WTC11 (cell line): Measurements from ENCODE around the gene NDRG3. TPM values are rescaled to one million over a fixed set of nuclear protein-coding genes. Genes with fewer than 3 reads are reported as not detected.

ENCODE experiments used
- ARID4B ChIP-seq: sonication (generic); formaldehyde crosslinking; IDR thresholded peaks from 2 replicates; pipeline ENCODE4 v1.8.0; 2023; ENCODE audit warnings: missing genetic modification reagents, mild to moderate bottlenecking, borderline replicate concordance
- E2F4 ChIP-seq: sonication (generic); formaldehyde crosslinking; IDR thresholded peaks from 2 replicates; pipeline ENCODE4 v1.8.1; 2022; ENCODE audit warnings: low read depth, mild to moderate bottlenecking, moderate library complexity, missing genetic modification reagents, borderline replicate concordance
- ELF4 ChIP-seq: sonication (generic); formaldehyde crosslinking; IDR thresholded peaks from 2 replicates; pipeline ENCODE4 v1.8.1; 2022; ENCODE audit warnings: low read depth, mild to moderate bottlenecking, moderate library complexity, missing genetic modification reagents
- EMX1 ChIP-seq: fragments of 250-450 bp; sonication (Bioruptor Pico); IDR thresholded peaks from 2 replicates; pipeline ENCODE4 v1.8.0; 2021; ENCODE audit warnings: mild to moderate bottlenecking
- GRHL2 ChIP-seq: fragments of 250-450 bp; sonication (Bioruptor Pico); IDR thresholded peaks from 2 replicates; pipeline ENCODE4 v1.8.0; 2022; ENCODE audit warnings: mild to moderate bottlenecking, moderate library complexity; ENCODE audit not compliant: insufficient replicate concordance, severe bottlenecking
- IRF1 ChIP-seq: sonication (generic); formaldehyde crosslinking; IDR thresholded peaks from 2 replicates; pipeline ENCODE4 v1.8.0; 2023; ENCODE audit warnings: missing genetic modification reagents
- MXD4 ChIP-seq: fragments of 250-450 bp; sonication (Bioruptor Pico); IDR thresholded peaks from 2 replicates; pipeline ENCODE4 v1.8.0; 2021; ENCODE audit warnings: mild to moderate bottlenecking, moderate library complexity, borderline replicate concordance
- NFE2L1 ChIP-seq: sonication (generic); formaldehyde crosslinking; IDR thresholded peaks from 2 replicates; pipeline ENCODE4 v1.8.1; 2023; ENCODE audit warnings: missing genetic modification reagents
- NR1H2 ChIP-seq: sonication (generic); formaldehyde crosslinking; IDR thresholded peaks from 2 replicates; pipeline ENCODE4 v1.9.0; 2021; ENCODE audit warnings: mild to moderate bottlenecking, moderate library complexity, missing genetic modification reagents
- OVOL2 ChIP-seq: fragments of 250-450 bp; sonication (Bioruptor Pico); IDR thresholded peaks from 2 replicates; pipeline ENCODE4 v1.9.0; 2021; ENCODE audit warnings: mild to moderate bottlenecking, borderline replicate concordance
- RELA ChIP-seq: sonication (generic); formaldehyde crosslinking; IDR thresholded peaks from 2 replicates; pipeline ENCODE4 v1.8.1; 2022; ENCODE audit warnings: missing genetic modification reagents, mild to moderate bottlenecking, borderline replicate concordance
- TCF7 ChIP-seq: sonication (generic); formaldehyde crosslinking; IDR thresholded peaks from 2 replicates; pipeline ENCODE4 v1.8.0; 2022; ENCODE audit warnings: mild to moderate bottlenecking, low read depth, missing genetic modification reagents, moderate library complexity
- TP53 ChIP-seq: sonication (generic); formaldehyde crosslinking; IDR thresholded peaks from 2 replicates; pipeline ENCODE4 v1.8.1; 2023; ENCODE audit warnings: mild to moderate bottlenecking, missing genetic modification reagents
- USF1 ChIP-seq: sonication (generic); formaldehyde crosslinking; IDR thresholded peaks from 2 replicates; pipeline ENCODE4 v1.8.0; 2022; ENCODE audit warnings: mild to moderate bottlenecking, missing genetic modification reagents
- ZNF121 ChIP-seq: sonication (generic); formaldehyde crosslinking; IDR thresholded peaks from 2 replicates; pipeline ENCODE4 v1.8.0; 2023; ENCODE audit warnings: missing genetic modification reagents
- ZNF232 ChIP-seq: sonication (generic); formaldehyde crosslinking; IDR thresholded peaks from 2 replicates; pipeline ENCODE4 v1.8.0; 2022; ENCODE audit warnings: mild to moderate bottlenecking, missing genetic modification reagents
- ZNF263 ChIP-seq: sonication (generic); formaldehyde crosslinking; IDR thresholded peaks from 2 replicates; pipeline ENCODE4 v1.8.1; 2022; ENCODE audit warnings: low read depth, mild to moderate bottlenecking, moderate library complexity, missing genetic modification reagents
- ZNF317 ChIP-seq: sonication (generic); formaldehyde crosslinking; IDR thresholded peaks from 2 replicates; pipeline ENCODE4 v1.8.1; 2023; ENCODE audit warnings: low read depth, mild to moderate bottlenecking, moderate library complexity, missing genetic modification reagents, borderline replicate concordance
- total RNA-seq: library from RNA; stranded (reverse); gene quantifications from 3 replicates; pipeline ENCODE4 v1.2.3, GENCODE V29; 2021
- TF ChIP-seq, protein P1 (sequence below): sonication (generic); formaldehyde crosslinking; IDR thresholded peaks from 2 replicates; pipeline ENCODE4 v1.8.0; 2022; ENCODE audit warnings: mild to moderate bottlenecking, missing genetic modification reagents
- TF ChIP-seq, protein P2 (sequence below): sonication (generic); formaldehyde crosslinking; IDR thresholded peaks from 2 replicates; pipeline ENCODE4 v1.8.0; 2022; ENCODE audit warnings: missing genetic modification reagents
- TF ChIP-seq, protein P3 (sequence below): sonication (generic); formaldehyde crosslinking; IDR thresholded peaks from 2 replicates; pipeline ENCODE4 v1.8.1; 2023; ENCODE audit warnings: mild to moderate bottlenecking, missing genetic modification reagents, moderate library complexity
- TF ChIP-seq, protein P4 (sequence below): fragments of 250-450 bp; sonication (Bioruptor Pico); conservative IDR thresholded peaks from 2 replicates; pipeline ENCODE4 v1.9.0; 2021; ENCODE audit warnings: mild to moderate bottlenecking

NDRG3 gene
- total RNA-seq, 1 experiment from 2014 or later = 27.0 TPM

GRCh38 chr20:36773597-36774390 lies 27.9 kb upstream of the NDRG3 start, which contains the start of gene DSN1 (continued):
- TF ChIP-seq, protein P1, sequence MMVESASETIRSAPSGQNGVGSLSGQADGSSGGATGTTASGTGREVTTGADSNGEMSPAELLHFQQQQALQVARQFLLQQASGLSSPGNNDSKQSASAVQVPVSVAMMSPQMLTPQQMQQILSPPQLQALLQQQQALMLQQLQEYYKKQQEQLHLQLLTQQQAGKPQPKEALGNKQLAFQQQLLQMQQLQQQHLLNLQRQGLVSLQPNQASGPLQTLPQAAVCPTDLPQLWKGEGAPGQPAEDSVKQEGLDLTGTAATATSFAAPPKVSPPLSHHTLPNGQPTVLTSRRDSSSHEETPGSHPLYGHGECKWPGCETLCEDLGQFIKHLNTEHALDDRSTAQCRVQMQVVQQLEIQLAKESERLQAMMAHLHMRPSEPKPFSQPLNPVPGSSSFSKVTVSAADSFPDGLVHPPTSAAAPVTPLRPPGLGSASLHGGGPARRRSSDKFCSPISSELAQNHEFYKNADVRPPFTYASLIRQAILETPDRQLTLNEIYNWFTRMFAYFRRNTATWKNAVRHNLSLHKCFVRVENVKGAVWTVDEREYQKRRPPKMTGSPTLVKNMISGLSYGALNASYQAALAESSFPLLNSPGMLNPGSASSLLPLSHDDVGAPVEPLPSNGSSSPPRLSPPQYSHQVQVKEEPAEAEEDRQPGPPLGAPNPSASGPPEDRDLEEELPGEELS (CRISPR knock-in tag) = peak; percentile 49; the same call in 1 of the 2 replicates
- TF ChIP-seq ARID4B (CRISPR knock-in tag) = peak; percentile 4; the same call in 1 of the 2 replicates
- no peak for TF ChIP-seq ELF4 (CRISPR knock-in tag)
- TF ChIP-seq OVOL2 (CRISPR knock-in tag) = no peak
- TF ChIP-seq GRHL2 (CRISPR knock-in tag) = no peak
- no peak for TF ChIP-seq TCF7
- TF ChIP-seq TP53 (CRISPR knock-in tag) = no peak
- TF ChIP-seq, protein P2, sequence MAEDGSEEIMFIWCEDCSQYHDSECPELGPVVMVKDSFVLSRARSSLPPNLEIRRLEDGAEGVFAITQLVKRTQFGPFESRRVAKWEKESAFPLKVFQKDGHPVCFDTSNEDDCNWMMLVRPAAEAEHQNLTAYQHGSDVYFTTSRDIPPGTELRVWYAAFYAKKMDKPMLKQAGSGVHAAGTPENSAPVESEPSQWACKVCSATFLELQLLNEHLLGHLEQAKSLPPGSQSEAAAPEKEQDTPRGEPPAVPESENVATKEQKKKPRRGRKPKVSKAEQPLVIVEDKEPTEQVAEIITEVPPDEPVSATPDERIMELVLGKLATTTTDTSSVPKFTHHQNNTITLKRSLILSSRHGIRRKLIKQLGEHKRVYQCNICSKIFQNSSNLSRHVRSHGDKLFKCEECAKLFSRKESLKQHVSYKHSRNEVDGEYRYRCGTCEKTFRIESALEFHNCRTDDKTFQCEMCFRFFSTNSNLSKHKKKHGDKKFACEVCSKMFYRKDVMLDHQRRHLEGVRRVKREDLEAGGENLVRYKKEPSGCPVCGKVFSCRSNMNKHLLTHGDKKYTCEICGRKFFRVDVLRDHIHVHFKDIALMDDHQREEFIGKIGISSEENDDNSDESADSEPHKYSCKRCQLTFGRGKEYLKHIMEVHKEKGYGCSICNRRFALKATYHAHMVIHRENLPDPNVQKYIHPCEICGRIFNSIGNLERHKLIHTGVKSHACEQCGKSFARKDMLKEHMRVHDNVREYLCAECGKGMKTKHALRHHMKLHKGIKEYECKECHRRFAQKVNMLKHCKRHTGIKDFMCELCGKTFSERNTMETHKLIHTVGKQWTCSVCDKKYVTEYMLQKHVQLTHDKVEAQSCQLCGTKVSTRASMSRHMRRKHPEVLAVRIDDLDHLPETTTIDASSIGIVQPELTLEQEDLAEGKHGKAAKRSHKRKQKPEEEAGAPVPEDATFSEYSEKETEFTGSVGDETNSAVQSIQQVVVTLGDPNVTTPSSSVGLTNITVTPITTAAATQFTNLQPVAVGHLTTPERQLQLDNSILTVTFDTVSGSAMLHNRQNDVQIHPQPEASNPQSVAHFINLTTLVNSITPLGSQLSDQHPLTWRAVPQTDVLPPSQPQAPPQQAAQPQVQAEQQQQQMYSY = no peak
- peak; percentile 12; the same call in 1 of the 2 replicates for TF ChIP-seq IRF1 (CRISPR knock-in tag)
- TF ChIP-seq ZNF232 (CRISPR knock-in tag) = peak; percentile 82; the same call in 1 of the 2 replicates
- peak; percentile 89; the same call in 1 of the 2 replicates for TF ChIP-seq NFE2L1
- TF ChIP-seq ZNF317 (CRISPR knock-in tag) = no peak
- TF ChIP-seq, protein P3, sequence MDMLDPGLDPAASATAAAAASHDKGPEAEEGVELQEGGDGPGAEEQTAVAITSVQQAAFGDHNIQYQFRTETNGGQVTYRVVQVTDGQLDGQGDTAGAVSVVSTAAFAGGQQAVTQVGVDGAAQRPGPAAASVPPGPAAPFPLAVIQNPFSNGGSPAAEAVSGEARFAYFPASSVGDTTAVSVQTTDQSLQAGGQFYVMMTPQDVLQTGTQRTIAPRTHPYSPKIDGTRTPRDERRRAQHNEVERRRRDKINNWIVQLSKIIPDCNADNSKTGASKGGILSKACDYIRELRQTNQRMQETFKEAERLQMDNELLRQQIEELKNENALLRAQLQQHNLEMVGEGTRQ (CRISPR knock-in tag) = no peak
- TF ChIP-seq RELA (CRISPR knock-in tag) = no peak
- TF ChIP-seq EMX1 (CRISPR knock-in tag) = no peak
- no peak for TF ChIP-seq USF1
- TF ChIP-seq, protein P4, sequence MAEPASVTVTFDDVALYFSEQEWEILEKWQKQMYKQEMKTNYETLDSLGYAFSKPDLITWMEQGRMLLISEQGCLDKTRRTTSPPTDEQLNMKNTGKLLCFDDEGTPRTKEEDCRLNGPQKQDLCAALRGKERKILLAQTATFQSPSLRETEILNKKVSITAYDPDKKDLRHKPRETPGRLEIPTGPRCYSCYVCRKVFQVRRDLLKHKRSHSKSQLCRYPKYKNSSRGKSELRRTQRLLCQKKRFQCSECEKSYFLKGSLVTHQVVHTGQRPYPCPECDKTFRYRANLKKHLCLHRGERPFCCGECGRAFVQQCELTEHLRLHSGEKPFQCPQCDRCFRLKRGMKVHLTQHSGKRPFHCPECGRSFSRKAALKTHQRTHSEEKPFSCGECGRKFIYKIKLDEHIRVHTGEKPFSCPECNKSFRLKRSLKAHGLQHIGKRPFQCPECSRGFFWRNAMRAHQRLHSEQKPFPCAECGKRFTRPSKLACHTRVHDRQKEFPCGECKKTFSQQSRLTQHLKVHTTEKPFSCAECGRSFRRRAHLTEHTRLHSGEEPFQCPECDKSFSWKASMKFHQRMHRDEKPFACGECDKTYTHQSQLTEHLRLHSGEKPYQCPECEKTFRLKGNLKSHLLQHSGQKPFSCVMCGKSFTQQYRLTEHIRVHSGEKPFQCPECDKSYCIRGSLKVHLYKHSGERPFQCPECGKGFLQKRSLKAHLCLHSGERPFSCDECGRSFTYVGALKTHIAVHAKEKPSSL (CRISPR knock-in tag) = no peak
- peak; percentile 95 for TF ChIP-seq E2F4 (CRISPR knock-in tag)
- no peak for TF ChIP-seq ZNF263 (CRISPR knock-in tag)
- no peak for TF ChIP-seq MXD4 (CRISPR knock-in tag)
- no peak for TF ChIP-seq NR1H2 (CRISPR knock-in tag)
- no peak for TF ChIP-seq ZNF121 (CRISPR knock-in tag)
